Heart right ventricle (tissue), 16 donors: ENCODE measurements around the gene SLC39A3. TPM values are rescaled to one million over a fixed set of nuclear protein-coding genes. Genes with fewer than 3 reads are reported as not detected.

ENCODE experiments used
- ATAC-seq, 8 donors: fragments of 200-7000 bp; cut with Tn5 transposase; one replicate each; pipeline ENCODE4 v1.9.1; 2020; ENCODE audit warnings: mild to moderate bottlenecking in 8 of 8, moderate library complexity in 8 of 8, moderate number of reproducible peaks in 1 of 8
- DNase-seq, 2 donors: peaks; one replicate each; pipeline ENCODE4 v3.0.0-alpha.2; 2020
- H3K27ac ChIP-seq, 10 donors: fragments of 200-600 bp; sonication (generic) in 2 of 10; one replicate each; pipeline versions ENCODE4 v1.5.0 to v1.8.0; 2020 to 2022; ENCODE audit warnings: mild to moderate bottlenecking in 3 of 10
- H3K27me3 ChIP-seq, 7 donors: fragments of 200-600 bp; one replicate each; pipeline ENCODE4 v1.8.0; 2021 to 2022; ENCODE audit warnings: mild to moderate bottlenecking in 2 of 7
- H3K36me3 ChIP-seq, 9 donors: fragments of 200-600 bp; sonication (generic) in 1 of 9; one replicate each; pipeline versions ENCODE4 v1.5.0 to v1.8.0; 2020 to 2022; ENCODE audit warnings: mild to moderate bottlenecking in 2 of 9
- H3K4me1 ChIP-seq, 9 donors: fragments of 200-600 bp; sonication (generic) in 1 of 9; one replicate each; pipeline versions ENCODE4 v1.5.0 to v1.8.0; 2020 to 2022; ENCODE audit warnings: mild to moderate bottlenecking in 4 of 9
- H3K4me3 ChIP-seq, 10 donors: fragments of 200-600 bp; sonication (generic) in 2 of 10; one replicate each; pipeline versions ENCODE4 v1.5.0 to v1.8.0; 2020 to 2022; ENCODE audit warnings: mild to moderate bottlenecking in 7 of 10, moderate library complexity in 2 of 10
- H3K9me3 ChIP-seq, 11 donors: fragments of 200-600 bp in 10 of 11; sonication (generic) in 2 of 11; one replicate each; pipeline versions ENCODE4 v1.5.0 to v1.8.0; 2013 to 2022; ENCODE audit warnings: mild to moderate bottlenecking in 2 of 11, control low read depth in 1 of 11, moderate library complexity in 1 of 11
- CTCF ChIP-seq, 9 donors: fragments of 200-600 bp; sonication (generic) in 2 of 9; IDR thresholded peaks; one replicate each; pipeline versions ENCODE4 v1.5.0 to v1.8.0; 2021 to 2022; ENCODE audit warnings: antibody characterized with exemption in 9 of 9, mild to moderate bottlenecking in 5 of 9, moderate library complexity in 1 of 9
- WGBS, 2 donors: extraction: QIAGEN DNeasy Blood & Tissue Kit; methylation state at CpG; one replicate each; pipeline ENCODE4 v1.1.7; 2013; ENCODE audit warnings: inconsistent platforms in 1 of 2; 5-methylcytosine and 5-hydroxymethylcytosine counted together
- intact Hi-C, 10 donors: fragments of 100-400 bp; cut with DNase I; formaldehyde crosslinking; loops; one replicate each; pipeline versions ENCODE4 v1.11.1 to v1.14.2; 2022
- polyA plus RNA-seq, 2 donors: library from polyadenylated mRNA; stranded (reverse); fragments of 200-250 nt; gene quantifications; one replicate each; pipeline ENCODE4 v1.2.3, GENCODE V29; 2013
- total RNA-seq, 10 donors: library from RNA; stranded (reverse); fragmentation: NEBNext Ultra II Directional in 3 of 10; extraction: Animal tissue kit (Norgen Biotek cat#: 25700) in 3 of 10; gene quantifications; one replicate each; pipeline versions ENCODE4 v1.2.1 to v1.2.4, GENCODE V29; 2021 to 2023
- donor health status: Arrhythmogenic right ventricular cardiomyopathy.
- donor health status: ischemic (EF 13 %, LVEDD 7.1; RV severe dilation, severe dysfunction).
- donor health status: healthy with polysubstance abuse.
- donor health status: DM: no; HTN: yes; CAD: no.
- donor health status: DM: no; HTN: no; CAD: no.
- donor health status: ischemic (EF 25% LVEDD 6.9; RV normal size, moderate dysfunction).
- donor health status: ischemic (EF 25% LVEDD 5.7; RV mildly dilated, moderate dysfunction).
- donor health status: healthy.
- donor health status: DM: yes; HTN: yes; CAD: no.
- donor health status: Ischemic cardiomyopathy.
- donor health status: ischemic (EF 35%, LVEDD 5.7; RV mildly dilated, moderate dysfunction).
- donor health status: nonischemic (EF 11% LVEDD 7.7; RV severe dilation, severe dysfunction).
- donor health status: DM: yes; HTN: yes; CAD: no.
- donor health status: PGD.
- donor health status: ischemic (EF 29% LVEDD 5.4; RV normal size, mild dysfunction).
- donor health status: nonischemic (EF 23%, LVEDD 6.1; RV moderate dilation, normal function).

The SLC39A3 gene
- total and polyA plus RNA-seq, 12 donors: 16.5 to 66.8 (median 22.2) TPM

DNA sequence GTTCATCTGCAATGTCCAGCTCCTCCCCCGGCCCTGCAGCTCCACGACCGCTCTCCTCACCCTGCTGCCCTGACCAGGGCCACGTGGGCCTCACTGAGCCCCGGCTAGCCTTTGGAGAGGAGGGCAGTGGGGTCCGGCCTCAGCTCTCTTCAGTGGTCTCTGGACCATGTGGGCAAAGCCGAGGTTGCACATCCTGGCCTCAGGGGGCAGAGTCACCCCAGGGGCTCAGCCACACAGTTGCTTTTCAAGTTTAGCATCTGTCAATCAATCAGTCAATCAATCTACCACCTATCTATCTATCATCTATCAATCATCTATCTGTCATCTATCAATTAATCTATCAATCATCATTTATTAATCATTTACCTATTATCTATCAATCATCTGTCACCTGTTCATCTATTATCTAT, 15.7 kb downstream of the SLC39A3 start:
- intact Hi-C loops: loop anchor here in 1 of 10 donors (5.0 kb wide), 1 partner anchor 62 kb away; no protein-coding TSS in a partner anchor
- no peaks in the 10 kb centered on the region for H3K9me3 ChIP-seq
- WGBS, 2 donors: 56 to 57% methylated on average over 7 of the region's 7 CpGs
- peaks cover 8 to 28% (median 19%) of the 10 kb centered on the region in 9 donors for H3K4me1 ChIP-seq
- DNase-seq (no peak), ATAC-seq (no peak)
- H3K27ac ChIP-seq: peak overlapping the region in 7 of 10 donors; percentile 80 to 94 (median 86)
- no peaks in the 10 kb centered on the region for H3K36me3 ChIP-seq
- peaks cover 3 to 69% (median 65%) of the 10 kb centered on the region in 7 donors for H3K27me3 ChIP-seq
- H3K4me3 ChIP-seq: no peak overlapping the region
- TF ChIP-seq CTCF (IDR thresholded peaks at IDR 0.05): peak in 1 of 9 donors; percentile 4

DNA sequence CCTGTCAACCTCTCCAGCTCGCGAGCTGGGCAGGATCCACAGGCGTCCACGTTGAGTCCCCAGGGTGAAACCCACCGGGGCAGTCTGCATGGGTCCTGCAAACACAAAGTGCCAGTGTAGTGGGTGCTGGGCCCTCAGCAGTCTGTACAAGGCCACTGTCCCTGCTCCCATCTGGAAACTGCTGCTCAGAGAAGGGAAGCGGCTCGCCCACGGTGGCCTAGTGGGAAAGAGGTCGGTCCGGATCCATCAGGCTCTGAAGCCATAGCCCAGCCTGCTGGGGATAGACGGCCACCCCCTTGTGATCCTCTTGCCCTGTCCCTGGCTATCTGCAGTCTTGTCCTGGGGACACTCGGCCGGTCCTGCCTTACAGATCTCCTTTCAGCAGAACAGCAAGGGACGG, 16.1 kb downstream of the SLC39A3 start:
- H3K36me3 ChIP-seq: no peaks in the 10 kb centered on the region
- WGBS, 2 donors: 62 to 65% methylated on average over 14 of the region's 14 CpGs
- peaks cover 3 to 73% (median 65%) of the 10 kb centered on the region in 7 donors for H3K27me3 ChIP-seq
- no peaks in the 10 kb centered on the region for H3K9me3 ChIP-seq
- no peak for TF ChIP-seq CTCF (IDR thresholded peaks at IDR 0.05)
- peak overlapping the region; percentile 69 to 94 (median 84) for H3K27ac ChIP-seq
- ATAC-seq (no peak), DNase-seq (no peak)
- no peak overlapping the region for H3K4me3 ChIP-seq
- intact Hi-C loops: loop anchor here in 1 of 10 donors (5.0 kb wide), 1 partner anchor 61 kb away; no protein-coding TSS in a partner anchor
- peaks cover 8 to 28% (median 19%) of the 10 kb centered on the region in 9 donors for H3K4me1 ChIP-seq

DNA sequence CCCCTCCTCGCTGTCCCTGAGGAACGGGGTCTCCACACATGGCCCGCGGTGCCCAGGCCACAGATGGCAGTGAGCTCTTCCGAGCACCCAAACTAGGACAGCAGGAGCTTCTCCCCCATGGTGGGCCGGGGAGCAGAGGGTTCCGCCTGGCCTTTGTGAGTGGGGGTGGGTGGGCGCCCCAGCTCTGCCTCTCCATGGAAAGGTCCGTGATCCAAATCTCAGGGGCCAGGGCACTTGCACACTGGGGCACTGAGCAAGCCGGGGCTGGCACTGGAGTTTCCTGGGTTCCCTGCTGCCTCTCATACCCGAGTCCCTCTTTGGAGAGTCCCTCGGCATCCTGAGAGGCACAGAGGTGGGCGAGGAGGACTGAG, 16.5 kb downstream of the SLC39A3 start:
- Histone ChIP-seq H3K9me3 (no peaks in the 10 kb centered on the region), H3K4me1 (peaks cover 8 to 28% (median 19%) of the 10 kb centered on the region in 9 donors), H3K4me3 (no peak overlapping the region), H3K27me3 (peaks cover 3 to 76% (median 65%) of the 10 kb centered on the region in 7 donors), H3K27ac (peak overlapping the region; percentile 69 to 94 (median 84)), H3K36me3 (no peaks in the 10 kb centered on the region)
- no peak for TF ChIP-seq CTCF (IDR thresholded peaks at IDR 0.05)
- ATAC-seq (no peak), DNase-seq (no peak)
- 58 to 61% methylated on average over 13 of the region's 13 CpGs for WGBS, 2 donors
- intact Hi-C loops: loop anchor here in 1 of 10 donors (5.0 kb wide), 1 partner anchor 61 kb away; no protein-coding TSS in a partner anchor

DNA sequence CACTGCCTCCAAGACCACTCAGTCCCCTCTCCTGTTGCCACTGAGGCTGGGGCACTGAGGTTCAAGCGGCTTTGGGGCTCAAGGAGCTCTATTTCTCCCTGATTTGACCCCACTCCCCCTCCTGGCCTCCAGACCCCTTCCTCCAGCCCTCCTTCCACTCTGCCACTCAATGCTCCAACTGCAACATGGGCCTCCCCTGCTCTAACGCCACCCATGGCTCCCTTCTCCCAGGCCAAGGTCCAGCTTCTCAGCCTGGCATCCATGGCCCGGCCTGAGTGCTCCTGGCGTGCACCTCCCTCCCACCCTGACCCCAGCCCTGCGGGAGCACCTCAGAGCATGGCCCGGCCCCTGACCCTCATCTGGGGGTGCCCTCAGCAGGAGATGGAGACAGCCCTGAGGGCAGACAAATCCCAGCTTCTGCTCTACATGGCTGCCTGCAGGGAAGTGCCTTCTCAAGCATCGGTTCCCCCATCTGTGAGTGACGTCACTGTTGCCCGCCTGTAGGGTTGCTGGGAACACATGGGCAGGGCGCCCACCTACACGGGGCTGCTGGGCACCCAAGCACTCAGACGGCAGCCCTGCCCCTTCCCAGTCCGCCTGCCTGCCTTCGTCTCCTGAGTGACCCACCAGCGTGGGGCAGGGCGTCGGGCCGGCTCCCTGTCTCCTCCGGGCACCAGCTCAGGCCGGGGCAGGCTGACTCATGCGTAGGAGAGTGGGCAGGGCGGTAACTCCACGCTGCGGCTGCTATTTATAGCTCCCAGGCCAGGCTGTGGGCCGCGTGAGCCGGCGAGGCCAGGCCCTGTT, 17.1 kb downstream of the SLC39A3 start:
- ATAC-seq (peak; percentile 69 to 91 (median 82)), DNase-seq (peak; percentile 66 to 74)
- Histone ChIP-seq H3K27ac (peak overlapping the region; percentile 69 to 94 (median 84)), H3K4me3 (no peak overlapping the region), H3K27me3 (peaks cover 3 to 76% (median 65%) of the 10 kb centered on the region in 7 donors), H3K9me3 (no peaks in the 10 kb centered on the region), H3K4me1 (peaks cover 8 to 28% (median 19%) of the 10 kb centered on the region in 9 donors), H3K36me3 (no peaks in the 10 kb centered on the region)
- no peak for TF ChIP-seq CTCF (IDR thresholded peaks at IDR 0.05)
- intact Hi-C loops: loop anchor here in 1 of 10 donors (5.0 kb wide), 1 partner anchor 60 kb away; no protein-coding TSS in a partner anchor
- WGBS, 2 donors: 33 to 35% methylated on average over 28 of the region's 28 CpGs
